Measurements from ENCODE around the gene ORC3.

ORC3 gene

DNA sequence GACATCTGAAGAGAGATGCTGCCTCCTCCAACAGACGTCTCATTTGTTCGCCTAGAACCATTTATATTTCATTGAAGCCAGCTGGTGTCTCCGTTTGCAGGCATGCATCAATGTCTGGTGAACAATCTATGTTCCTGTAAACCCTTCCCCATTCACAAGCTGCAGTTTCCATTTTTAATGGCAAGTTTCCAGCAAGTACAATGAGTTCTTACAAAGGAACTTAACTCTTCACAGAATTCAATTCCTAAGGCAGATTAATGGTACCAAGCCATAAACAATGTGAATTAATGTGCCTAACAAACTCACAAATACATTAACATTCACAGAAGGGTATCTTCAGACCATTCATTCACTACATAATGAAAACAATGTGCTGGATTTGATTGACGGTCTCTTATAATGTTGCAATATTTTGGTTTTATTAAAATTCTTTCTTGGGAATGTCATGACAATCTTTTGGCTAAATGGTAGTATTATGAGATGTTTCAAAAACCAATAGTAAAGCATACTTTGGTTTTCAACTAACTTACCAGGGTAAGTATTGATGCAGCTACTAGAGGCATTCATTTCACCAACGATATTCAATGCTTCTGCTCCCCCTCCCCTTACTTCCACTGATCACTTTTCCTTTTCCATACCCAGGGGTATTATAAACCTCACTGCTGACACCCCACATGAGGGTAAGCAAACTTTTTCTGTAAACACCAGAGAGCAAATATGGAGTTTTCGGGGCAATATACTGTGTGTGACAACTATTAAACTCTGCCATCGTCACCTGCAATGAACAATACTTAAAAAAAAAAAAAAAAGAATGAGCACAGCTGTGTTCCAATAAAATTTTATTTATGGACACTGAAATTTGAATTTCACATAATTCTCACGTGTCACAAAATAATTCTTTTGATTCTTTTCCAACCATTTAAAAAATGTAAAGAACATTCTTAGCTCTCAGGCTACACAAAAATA lies 107.9 kb downstream of the ORC3 start:
- Histone ChIP-seq H3K9me3 (ENCODE audit: control extremely low read depth in 1 of 5, control insufficient read depth in 4 of 5, insufficient read depth in 2 of 5, low read depth in 1 of 5, low read length in 4 of 5) (no peaks in the 10 kb centered on the region), H3K4me3 (ENCODE audit: control insufficient read depth in 1 of 7, extremely low read depth in 1 of 7, insufficient read depth in 4 of 7, low read depth in 2 of 7, low read length in 6 of 7) (peak overlapping the region in 6 of 7 experiments; percentile 48 to 98 (median 91)), H3K27ac (ENCODE audit: insufficient read depth in 1 of 2, low read depth in 1 of 2, low read length in 2 of 2, poor library complexity in 1 of 2, severe bottlenecking in 2 of 2) (peak overlapping the region; percentile 9 to 96), H3K36me3 (ENCODE audit: control insufficient read depth in 4 of 4, insufficient read depth in 4 of 4, low read length in 3 of 4) (no peaks in the 10 kb centered on the region), H3K4me1 (ENCODE audit: control extremely low read depth in 1 of 4, control insufficient read depth in 4 of 4, insufficient read depth in 4 of 4, low read length in 3 of 4) (peaks cover 11 to 40% (median 30%) of the 10 kb centered on the region in 4 experiments), H3K27me3 (replicated peaks in 2 of 5; ENCODE audit: control insufficient read depth in 4 of 5, insufficient read depth in 5 of 5, low read length in 4 of 5) (no peaks in the 10 kb centered on the region)
- peak; percentile 34 to 76 (median 70) for DNase-seq
- POLR2A ChIA-PET, result no interaction called here
- WGBS (ENCODE audit: insufficient coverage), result 46% methylated on average over 6 of the region's 8 CpGs
- CTCF ChIA-PET, result interaction anchor here (1.1 to 1.5 kb wide), 4 partner anchors 9 to 134 kb away, joined by 3 to 5 read pairs (median 4); no protein-coding TSS in a partner anchor

DNA sequence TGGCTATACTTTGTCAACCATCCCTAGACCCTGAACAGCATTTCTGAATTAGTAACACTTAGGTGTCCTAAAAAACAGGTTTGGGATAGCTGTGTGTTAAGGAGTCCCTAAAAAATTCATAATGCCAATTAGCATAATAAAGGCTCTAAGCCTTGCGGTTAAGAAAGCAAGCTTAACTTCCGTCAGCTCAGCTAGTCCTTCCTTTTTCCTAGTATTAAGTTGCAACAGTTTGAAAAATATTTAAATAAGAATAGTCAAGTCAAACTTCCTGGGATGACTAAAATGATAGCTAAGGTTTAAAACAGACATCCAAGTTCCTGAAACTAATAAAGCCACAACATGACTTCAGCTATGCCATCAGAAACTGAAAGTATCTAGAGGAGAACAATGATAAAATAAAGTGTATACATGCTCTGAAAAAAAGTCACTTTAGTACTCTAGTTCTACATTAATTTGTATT lies 108.6 kb downstream of the ORC3 start:
- Histone ChIP-seq H3K4me1 (ENCODE audit: control extremely low read depth in 1 of 4, control insufficient read depth in 4 of 4, insufficient read depth in 4 of 4, low read length in 3 of 4) (peaks cover 11 to 43% (median 31%) of the 10 kb centered on the region in 4 experiments), H3K27me3 (replicated peaks in 2 of 5; ENCODE audit: control insufficient read depth in 4 of 5, insufficient read depth in 5 of 5, low read length in 4 of 5) (no peaks in the 10 kb centered on the region), H3K4me3 (ENCODE audit: control insufficient read depth in 1 of 7, extremely low read depth in 1 of 7, insufficient read depth in 4 of 7, low read depth in 2 of 7, low read length in 6 of 7) (peak overlapping the region in 6 of 7 experiments; percentile 48 to 98 (median 91)), H3K36me3 (ENCODE audit: control insufficient read depth in 4 of 4, insufficient read depth in 4 of 4, low read length in 3 of 4) (no peaks in the 10 kb centered on the region), H3K27ac (ENCODE audit: insufficient read depth in 1 of 2, low read depth in 1 of 2, low read length in 2 of 2, poor library complexity in 1 of 2, severe bottlenecking in 2 of 2) (peak overlapping the region; percentile 9 to 96), H3K9me3 (ENCODE audit: control extremely low read depth in 1 of 5, control insufficient read depth in 4 of 5, insufficient read depth in 2 of 5, low read depth in 1 of 5, low read length in 4 of 5) (no peaks in the 10 kb centered on the region)
- WGBS (ENCODE audit: insufficient coverage), result no CpG with 5 or more reads among the region's 2 CpGs
- DNase-seq, result peak; percentile 32 to 72 (median 65)
- ChIA-PET POLR2A (no interaction called here), CTCF (interaction anchor here (1.1 to 1.5 kb wide), 3 partner anchors 10 to 134 kb away, joined by 3 to 5 read pairs (median 4); no protein-coding TSS in a partner anchor)

DNA sequence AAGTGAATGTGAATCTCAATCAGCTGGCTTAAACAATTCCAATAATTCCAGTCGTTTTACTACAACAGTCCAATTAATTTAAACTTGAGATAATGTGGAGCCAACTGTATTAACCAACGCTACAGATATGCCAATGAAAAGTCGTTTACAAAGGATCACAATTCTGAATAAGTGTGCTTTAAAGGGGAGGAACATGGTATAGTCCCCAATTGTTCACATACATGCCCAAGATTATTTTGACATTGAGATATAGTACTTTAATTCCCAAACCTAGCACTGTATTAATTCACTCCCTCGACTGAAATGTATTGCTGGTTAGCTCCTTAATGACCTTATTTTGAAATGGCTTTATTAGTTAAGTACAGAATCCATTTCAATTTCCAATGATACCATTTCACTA lies 109.6 kb downstream of the ORC3 start:
- Histone ChIP-seq H3K9me3 (ENCODE audit: control extremely low read depth in 1 of 5, control insufficient read depth in 4 of 5, insufficient read depth in 2 of 5, low read depth in 1 of 5, low read length in 4 of 5) (no peaks in the 10 kb centered on the region), H3K4me1 (ENCODE audit: control extremely low read depth in 1 of 4, control insufficient read depth in 4 of 4, insufficient read depth in 4 of 4, low read length in 3 of 4) (peaks cover 11 to 43% (median 31%) of the 10 kb centered on the region in 4 experiments), H3K27me3 (replicated peaks in 2 of 5; ENCODE audit: control insufficient read depth in 4 of 5, insufficient read depth in 5 of 5, low read length in 4 of 5) (no peaks in the 10 kb centered on the region), H3K36me3 (ENCODE audit: control insufficient read depth in 4 of 4, insufficient read depth in 4 of 4, low read length in 3 of 4) (no peaks in the 10 kb centered on the region), H3K4me3 (ENCODE audit: control insufficient read depth in 1 of 7, extremely low read depth in 1 of 7, insufficient read depth in 4 of 7, low read depth in 2 of 7, low read length in 6 of 7) (peak overlapping the region in 6 of 7 experiments; percentile 90 to 98 (median 94)), H3K27ac (ENCODE audit: insufficient read depth in 1 of 2, low read depth in 1 of 2, low read length in 2 of 2, poor library complexity in 1 of 2, severe bottlenecking in 2 of 2) (peak overlapping the region; percentile 90 to 96)
- no peak for DNase-seq
- WGBS (ENCODE audit: insufficient coverage), result no CpG with 5 or more reads among the region's 4 CpGs
- CTCF ChIA-PET, result interaction anchor here (0.6 to 1.5 kb wide), 3 partner anchors 11 to 89 kb away, joined by 3 to 5 read pairs (median 4); no protein-coding TSS in a partner anchor
- POLR2A ChIA-PET, result no interaction called here

DNA sequence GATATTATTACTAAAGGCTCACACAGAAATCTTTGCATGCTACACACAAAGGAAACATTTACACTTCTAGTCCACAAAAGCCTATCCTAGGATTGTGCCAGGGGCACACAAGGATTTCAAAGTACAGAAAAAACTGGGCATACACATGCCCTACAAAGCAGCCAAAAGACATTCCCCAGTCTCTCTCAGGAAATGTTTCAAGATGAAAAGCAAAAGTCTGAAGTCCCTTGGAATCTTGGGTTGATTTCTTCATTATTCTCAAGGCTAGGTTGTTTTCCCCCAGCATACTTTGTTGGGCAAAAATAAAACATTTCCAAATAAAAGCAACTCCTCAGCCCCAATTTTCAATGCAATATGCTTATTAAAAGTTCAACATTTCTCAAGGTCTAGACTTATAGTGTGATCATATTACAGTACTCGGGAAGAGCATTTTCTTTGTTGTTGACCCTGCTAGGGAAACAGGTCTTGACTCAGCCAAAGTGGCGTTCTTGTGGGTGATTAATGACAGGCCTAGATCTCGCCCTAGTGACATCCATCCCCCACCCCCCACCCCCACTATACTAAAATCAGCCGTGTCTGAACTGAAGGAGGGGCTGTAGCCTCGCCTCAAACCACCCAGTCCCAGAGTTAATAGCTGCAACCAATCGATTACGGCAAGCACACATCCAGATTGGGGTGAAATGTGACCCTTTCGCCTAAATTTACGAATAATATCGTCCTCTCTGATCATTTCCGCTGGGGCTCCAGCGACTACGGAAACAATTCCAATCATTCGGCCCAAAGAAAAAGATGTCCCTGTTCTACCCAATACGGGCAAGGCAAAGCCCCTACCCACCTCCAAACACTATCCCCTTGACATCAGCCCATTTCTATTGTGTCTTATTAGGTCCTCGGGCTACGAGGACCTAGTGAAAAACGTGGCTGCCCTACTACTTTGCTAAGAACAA lies 110.7 kb downstream of the ORC3 start:
- CTCF ChIA-PET, result interaction anchor here (0.6 to 1.5 kb wide), 3 partner anchors 12 to 249 kb away, joined by 3 to 6 read pairs (median 3); no protein-coding TSS in a partner anchor
- DNase-seq, result peak; percentile 73 to 82 (median 77)
- Histone ChIP-seq H3K27ac (ENCODE audit: insufficient read depth in 1 of 2, low read depth in 1 of 2, low read length in 2 of 2, poor library complexity in 1 of 2, severe bottlenecking in 2 of 2) (peak overlapping the region; percentile 90 to 96), H3K36me3 (ENCODE audit: control insufficient read depth in 4 of 4, insufficient read depth in 4 of 4, low read length in 3 of 4) (no peaks in the 10 kb centered on the region), H3K27me3 (replicated peaks in 2 of 5; ENCODE audit: control insufficient read depth in 4 of 5, insufficient read depth in 5 of 5, low read length in 4 of 5) (no peaks in the 10 kb centered on the region), H3K4me3 (ENCODE audit: control insufficient read depth in 1 of 7, extremely low read depth in 1 of 7, insufficient read depth in 4 of 7, low read depth in 2 of 7, low read length in 6 of 7) (peak overlapping the region; percentile 90 to 99 (median 96)), H3K4me1 (ENCODE audit: control extremely low read depth in 1 of 4, control insufficient read depth in 4 of 4, insufficient read depth in 4 of 4, low read length in 3 of 4) (peaks cover 11 to 50% (median 31%) of the 10 kb centered on the region in 4 experiments), H3K9me3 (ENCODE audit: control extremely low read depth in 1 of 5, control insufficient read depth in 4 of 5, insufficient read depth in 2 of 5, low read depth in 1 of 5, low read length in 4 of 5) (no peaks in the 10 kb centered on the region)
- under 1% methylated on average over 15 of the region's 18 CpGs for WGBS (ENCODE audit: insufficient coverage)
- POLR2A ChIA-PET, result interaction anchor here (0.5 to 0.7 kb wide), 3 partner anchors 20 to 1474 kb away, joined by 3 read pairs; no protein-coding TSS in a partner anchor

DNA sequence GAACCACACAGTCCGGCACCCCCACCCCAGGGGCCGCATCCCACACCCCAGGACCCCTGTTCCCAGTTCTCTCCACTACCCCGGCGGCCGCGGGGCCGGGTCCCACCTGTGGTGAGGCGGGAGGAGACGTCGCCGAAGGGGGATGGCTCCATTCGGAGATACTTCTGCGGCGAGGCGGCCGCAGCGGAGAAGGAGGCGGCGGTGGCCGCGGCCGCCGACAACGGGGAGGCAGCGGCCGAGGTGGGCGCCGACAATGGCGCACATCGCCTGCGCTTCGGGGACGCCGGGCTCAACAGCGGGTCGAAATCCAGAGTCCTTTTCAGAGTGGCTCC lies 111.4 kb downstream of the ORC3 start:
- Histone ChIP-seq H3K4me3 (ENCODE audit: control insufficient read depth in 1 of 7, extremely low read depth in 1 of 7, insufficient read depth in 4 of 7, low read depth in 2 of 7, low read length in 6 of 7) (peak overlapping the region; percentile 90 to 99 (median 96)), H3K27me3 (replicated peaks in 2 of 5; ENCODE audit: control insufficient read depth in 4 of 5, insufficient read depth in 5 of 5, low read length in 4 of 5) (no peaks in the 10 kb centered on the region), H3K27ac (ENCODE audit: insufficient read depth in 1 of 2, low read depth in 1 of 2, low read length in 2 of 2, poor library complexity in 1 of 2, severe bottlenecking in 2 of 2) (peak overlapping the region; percentile 90 to 96), H3K9me3 (ENCODE audit: control extremely low read depth in 1 of 5, control insufficient read depth in 4 of 5, insufficient read depth in 2 of 5, low read depth in 1 of 5, low read length in 4 of 5) (no peaks in the 10 kb centered on the region), H3K36me3 (ENCODE audit: control insufficient read depth in 4 of 4, insufficient read depth in 4 of 4, low read length in 3 of 4) (no peaks in the 10 kb centered on the region), H3K4me1 (ENCODE audit: control extremely low read depth in 1 of 4, control insufficient read depth in 4 of 4, insufficient read depth in 4 of 4, low read length in 3 of 4) (peaks cover 11 to 50% (median 31%) of the 10 kb centered on the region in 4 experiments)
- DNase-seq, result no peak
- ChIA-PET CTCF (interaction anchor here (0.6 to 1.7 kb wide), 4 partner anchors 16 to 249 kb away, joined by 3 to 6 read pairs (median 4); no protein-coding TSS in a partner anchor), POLR2A (interaction anchor here (0.5 to 1.3 kb wide), 3 partner anchors 31 to 1474 kb away, joined by 3 to 8 read pairs (median 4); no protein-coding TSS in a partner anchor)
- 0% methylated on average over 28 of the region's 36 CpGs for WGBS (ENCODE audit: insufficient coverage)
